Measurements from ENCODE around the gene CD6.
A peak's percentile ranks its signal among the peaks of the same experiment; 100 is the strongest.

The CD6 gene

GRCh38 chr11:61034704-61035525 is 63.4 kb downstream of the CD6 start:
- DNase-seq (ENCODE audit: low spot score), result no peak
- in situ Hi-C loops (cut with MboI; ENCODE audit: low sequenced_read_pairs, unreplicated experiment), result no loop called here
- no peak for TF ChIP-seq CTCF (IDR thresholded peaks at IDR 0.05; ENCODE audit: borderline replicate concordance, control extremely low read depth, extremely low read depth, insufficient read depth, missing control alignments)

- DNase-seq (ENCODE audit: low spot score), result no peak
- in situ Hi-C loops (cut with MboI; ENCODE audit: low sequenced_read_pairs, unreplicated experiment), result no loop called here
- TF ChIP-seq CTCF (IDR thresholded peaks at IDR 0.05; ENCODE audit: borderline replicate concordance, control extremely low read depth, extremely low read depth, insufficient read depth, missing control alignments), result no peak
Measured at GRCh38 chr11:61035526-61035835, 64.0 kb downstream of the CD6 start.

- DNase-seq (ENCODE audit: low spot score), result no peak
- no peak for TF ChIP-seq CTCF (IDR thresholded peaks at IDR 0.05; ENCODE audit: borderline replicate concordance, control extremely low read depth, extremely low read depth, insufficient read depth, missing control alignments)
- in situ Hi-C loops (cut with MboI; ENCODE audit: low sequenced_read_pairs, unreplicated experiment), result no loop called here
Measured at GRCh38 chr11:61037441-61038093, 66.1 kb downstream of the CD6 start.

- in situ Hi-C loops (cut with MboI; ENCODE audit: low sequenced_read_pairs, unreplicated experiment), result no loop called here
- TF ChIP-seq CTCF (IDR thresholded peaks at IDR 0.05; ENCODE audit: borderline replicate concordance, control extremely low read depth, extremely low read depth, insufficient read depth, missing control alignments), result no peak
Measured at GRCh38 chr11:61039916-61040315, 68.4 kb downstream of the CD6 start.

GRCh38 chr11:61041755-61042518 is 70.5 kb downstream of the CD6 start:
- DNase-seq (ENCODE audit: low spot score), result peak; percentile 88
- in situ Hi-C loops (cut with MboI; ENCODE audit: low sequenced_read_pairs, unreplicated experiment), result no loop called here
- TF ChIP-seq CTCF (IDR thresholded peaks at IDR 0.05; ENCODE audit: borderline replicate concordance, control extremely low read depth, extremely low read depth, insufficient read depth, missing control alignments), result no peak

More at GRCh38 chr11:61039916-61040315, 68.4 kb downstream of the CD6 start:
- no peak for DNase-seq (ENCODE audit: low spot score)

GRCh38 chr11:61042537-61042936 is 71.1 kb downstream of the CD6 start:
- in situ Hi-C loops (cut with MboI; ENCODE audit: low sequenced_read_pairs, unreplicated experiment), result no loop called here
- no peak for DNase-seq (ENCODE audit: low spot score)
- TF ChIP-seq CTCF (IDR thresholded peaks at IDR 0.05; ENCODE audit: borderline replicate concordance, control extremely low read depth, extremely low read depth, insufficient read depth, missing control alignments), result no peak
